Natural killer cell (primary cell): ENCODE results near the gene CAP1. TPM values are rescaled to one million over a fixed set of nuclear protein-coding genes. Genes with fewer than 3 reads are reported as not detected.

Experiments
- ATAC-seq, 3 donors: fragments of 150-1000 bp in 2 of 3; fragments of 200-7000 bp in 1 of 3; cut with Tn5 transposase; 1 replicate in 1 of 3; 2 replicates in 2 of 3; pipeline ENCODE4 v1.10.0; 2021; ENCODE audit warnings: mild to moderate bottlenecking in 2 of 3, moderate library complexity in 2 of 3
- DNase-seq, 2 donors: peaks; one replicate each; pipeline versions ENCODE4 v3.0.0 to v3.0.0-alpha.2; 2013 to 2021; ENCODE audit warnings: mixed read lengths in 1 of 2
- H3K27ac ChIP-seq: one replicate; pipeline ENCODE4 v1.5.1; 2013; ENCODE audit warnings: mild to moderate bottlenecking, low read length
- H3K27me3 ChIP-seq: one replicate; pipeline ENCODE4 v1.6.1; 2013; ENCODE audit warnings: low read length; ENCODE audit not compliant: control insufficient read depth, insufficient read depth
- H3K36me3 ChIP-seq: one replicate; pipeline ENCODE4 v1.6.1; 2013; ENCODE audit warnings: low read length; ENCODE audit not compliant: control insufficient read depth, insufficient read depth
- H3K4me1 ChIP-seq: one replicate; pipeline ENCODE4 v1.6.1; 2013; ENCODE audit warnings: low read length; ENCODE audit not compliant: control insufficient read depth, insufficient read depth
- H3K4me3 ChIP-seq: one replicate; pipeline ENCODE4 v1.5.1; 2013; ENCODE audit warnings: low read length
- H3K9me3 ChIP-seq: one replicate; pipeline ENCODE4 v1.6.1; 2013; ENCODE audit warnings: low read length; ENCODE audit not compliant: control insufficient read depth, insufficient read depth
- H3K27ac Mint-ChIP-seq, 2 donors: one replicate each; pipeline ENCODE4 v1.8.0; 2022; ENCODE audit warnings: mild to moderate bottlenecking in 2 of 2, mixed read lengths in 2 of 2, moderate library complexity in 1 of 2
- H3K27me3 Mint-ChIP-seq, 2 donors: one replicate each; pipeline ENCODE4 v1.8.0; 2022; ENCODE audit warnings: low read depth in 2 of 2, mixed read lengths in 2 of 2
- H3K36me3 Mint-ChIP-seq: one replicate; pipeline ENCODE4 v1.8.0; 2022; ENCODE audit warnings: mixed read lengths
- H3K4me1 Mint-ChIP-seq, 2 donors: one replicate each; pipeline ENCODE4 v1.8.0; 2022; ENCODE audit warnings: mixed read lengths in 2 of 2
- H3K4me3 Mint-ChIP-seq: one replicate; pipeline ENCODE4 v1.8.0; 2022; ENCODE audit warnings: mild to moderate bottlenecking, moderate library complexity, mixed read lengths
- H3K9me3 Mint-ChIP-seq, 2 donors: one replicate each; pipeline ENCODE4 v1.8.0; 2022; ENCODE audit warnings: mixed read lengths in 2 of 2
- CTCF ChIP-seq: fragments of 200-600 bp; IDR thresholded peaks from one replicate; pipeline ENCODE4 v1.8.0; 2022; ENCODE audit warnings: antibody characterized with exemption
- WGBS: methylation state at CpG from one replicate; pipeline ENCODE4 v1.1.7; 2013; ENCODE audit warnings: missing lambda C conversion rate; ENCODE audit not compliant: insufficient coverage; 5-methylcytosine and 5-hydroxymethylcytosine counted together
- intact Hi-C: fragments of 100-400 bp; cut with micrococcal nuclease; formaldehyde crosslinking; loops from one replicate; pipeline ENCODE4 v1.14.2; 2022
- total RNA-seq, 4 donors: library from RNA; stranded (reverse); fragments of 120-200 nt in 1 of 4; gene quantifications; one replicate each; pipeline versions ENCODE4 v1.2.3 to v1.2.4, GENCODE V29; 2013 to 2022

Gene CAP1
- total RNA-seq, 3 donors from 2014 or later (not counting 1 experiment from before 2014, with no cell fraction given): 482 to 541 (median 537) TPM

GRCh38 chr1:40120128-40120527, 79.6 kb downstream of the CAP1 start:
- H3K4me1 ChIP-seq: no peaks in the 10 kb centered on the region
- Mint-ChIP-seq H3K27ac (no peak overlapping the region), H3K9me3 (no peaks in the 10 kb centered on the region), H3K4me3 (no peak overlapping the region), H3K4me1 (no peaks in the 10 kb centered on the region), H3K27me3 (peaks cover 17 to 32% of the 10 kb centered on the region in 2 donors), H3K36me3 (no peaks in the 10 kb centered on the region)
- WGBS: 90% methylated on average over 7 of the region's 7 CpGs
- H3K9me3 ChIP-seq: no peaks in the 10 kb centered on the region
- no peak overlapping the region for H3K27ac ChIP-seq
- no peak overlapping the region for H3K4me3 ChIP-seq
- TF ChIP-seq CTCF: no peak
- intact Hi-C loops: no loop called here
- no peaks in the 10 kb centered on the region for H3K36me3 ChIP-seq
- no peak for DNase-seq
- no peak for ATAC-seq
- H3K27me3 ChIP-seq: no peaks in the 10 kb centered on the region

Other genes with a start within 250 kb of the CAP1 start
- 10 to 100 TPM in 1 of 3 donors, 1 to 10 TPM in 2; 8.8 to 14.6 (median 9.9) TPM for gene TRIT1, start 157.2 kb upstream of the CAP1 start, total RNA-seq
- 1 to 10 TPM in 1 of 3 donors, under 1 TPM in 2; 0.70 to 1.9 (median 0.92) TPM for gene MYCL, start 138.8 kb upstream of the CAP1 start, total RNA-seq
- 1 to 10 TPM; 2.8 to 4.4 (median 3.7) TPM for gene MFSD2A, start 85.6 kb upstream of the CAP1 start, total RNA-seq
- gene PPT1, start 56.5 kb downstream of the CAP1 start, total RNA-seq: 10 to 100 TPM; 24.9 to 34.5 (median 29.9) TPM
- 10 to 100 TPM; 25.6 to 29.7 (median 26.7) TPM for gene RLF, start 120.7 kb downstream of the CAP1 start, total RNA-seq
- not detected for gene TMCO2, start 207.2 kb downstream of the CAP1 start, total RNA-seq
- 10 to 100 TPM; 15.3 to 19.5 (median 19.3) TPM for gene ZMPSTE24, start 217.5 kb downstream of the CAP1 start, total RNA-seq